ENCODE results near the gene SH3GL3.

DNA sequence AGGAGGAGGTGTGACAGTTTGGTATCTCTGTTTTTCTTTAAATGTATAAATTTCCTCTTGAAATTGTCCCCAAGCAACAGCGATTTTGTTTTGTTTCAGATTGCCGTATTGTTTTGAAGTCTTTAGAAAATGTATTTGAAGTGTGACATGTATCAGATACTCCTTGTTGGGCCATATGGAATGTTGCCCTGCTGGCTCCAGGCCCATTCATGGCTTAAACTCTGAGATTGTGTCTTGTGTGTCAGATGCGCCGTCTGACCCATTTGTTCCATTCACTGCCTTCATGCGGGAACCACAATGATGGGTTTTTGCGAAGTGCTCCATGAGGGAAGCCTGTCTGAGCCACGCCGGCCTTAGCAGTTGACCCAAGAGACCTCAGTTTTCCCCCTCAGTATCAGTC, 131.6 kb downstream of the SH3GL3 start:
- TF ChIP-seq, protein P1, sequence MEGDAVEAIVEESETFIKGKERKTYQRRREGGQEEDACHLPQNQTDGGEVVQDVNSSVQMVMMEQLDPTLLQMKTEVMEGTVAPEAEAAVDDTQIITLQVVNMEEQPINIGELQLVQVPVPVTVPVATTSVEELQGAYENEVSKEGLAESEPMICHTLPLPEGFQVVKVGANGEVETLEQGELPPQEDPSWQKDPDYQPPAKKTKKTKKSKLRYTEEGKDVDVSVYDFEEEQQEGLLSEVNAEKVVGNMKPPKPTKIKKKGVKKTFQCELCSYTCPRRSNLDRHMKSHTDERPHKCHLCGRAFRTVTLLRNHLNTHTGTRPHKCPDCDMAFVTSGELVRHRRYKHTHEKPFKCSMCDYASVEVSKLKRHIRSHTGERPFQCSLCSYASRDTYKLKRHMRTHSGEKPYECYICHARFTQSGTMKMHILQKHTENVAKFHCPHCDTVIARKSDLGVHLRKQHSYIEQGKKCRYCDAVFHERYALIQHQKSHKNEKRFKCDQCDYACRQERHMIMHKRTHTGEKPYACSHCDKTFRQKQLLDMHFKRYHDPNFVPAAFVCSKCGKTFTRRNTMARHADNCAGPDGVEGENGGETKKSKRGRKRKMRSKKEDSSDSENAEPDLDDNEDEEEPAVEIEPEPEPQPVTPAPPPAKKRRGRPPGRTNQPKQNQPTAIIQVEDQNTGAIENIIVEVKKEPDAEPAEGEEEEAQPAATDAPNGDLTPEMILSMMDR (conservative IDR thresholded peaks at IDR 0.05; ENCODE audit: low read depth, low read length), result no peak
- TF ChIP-seq POLR2A (IDR thresholded peaks at IDR 0.05; ENCODE audit: low read depth, low read length) (no peak), CHD1 (IDR thresholded peaks at IDR 0.05; ENCODE audit: low read depth, low read length) (no peak), RFX5 (IDR thresholded peaks at IDR 0.05; ENCODE audit: low read depth, low read length) (no peak), MXI1 (IDR thresholded peaks at IDR 0.05; ENCODE audit: borderline replicate concordance, low read depth, low read length) (no peak), RAD21 (IDR thresholded peaks at IDR 0.05; ENCODE audit: low read length) (no peak), RCOR1 (IDR thresholded peaks at IDR 0.05; ENCODE audit: insufficient replicate concordance, low read length) (no peak)
- TF ChIP-seq, protein P2, sequence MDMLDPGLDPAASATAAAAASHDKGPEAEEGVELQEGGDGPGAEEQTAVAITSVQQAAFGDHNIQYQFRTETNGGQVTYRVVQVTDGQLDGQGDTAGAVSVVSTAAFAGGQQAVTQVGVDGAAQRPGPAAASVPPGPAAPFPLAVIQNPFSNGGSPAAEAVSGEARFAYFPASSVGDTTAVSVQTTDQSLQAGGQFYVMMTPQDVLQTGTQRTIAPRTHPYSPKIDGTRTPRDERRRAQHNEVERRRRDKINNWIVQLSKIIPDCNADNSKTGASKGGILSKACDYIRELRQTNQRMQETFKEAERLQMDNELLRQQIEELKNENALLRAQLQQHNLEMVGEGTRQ (IDR thresholded peaks at IDR 0.05; ENCODE audit: low read depth, low read length), result no peak
- TF ChIP-seq, protein P3, sequence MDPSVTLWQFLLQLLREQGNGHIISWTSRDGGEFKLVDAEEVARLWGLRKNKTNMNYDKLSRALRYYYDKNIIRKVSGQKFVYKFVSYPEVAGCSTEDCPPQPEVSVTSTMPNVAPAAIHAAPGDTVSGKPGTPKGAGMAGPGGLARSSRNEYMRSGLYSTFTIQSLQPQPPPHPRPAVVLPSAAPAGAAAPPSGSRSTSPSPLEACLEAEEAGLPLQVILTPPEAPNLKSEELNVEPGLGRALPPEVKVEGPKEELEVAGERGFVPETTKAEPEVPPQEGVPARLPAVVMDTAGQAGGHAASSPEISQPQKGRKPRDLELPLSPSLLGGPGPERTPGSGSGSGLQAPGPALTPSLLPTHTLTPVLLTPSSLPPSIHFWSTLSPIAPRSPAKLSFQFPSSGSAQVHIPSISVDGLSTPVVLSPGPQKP (IDR thresholded peaks at IDR 0.05; ENCODE audit: borderline replicate concordance, low read depth, low read length), result no peak
